ENCODE data around the gene SLC6A18.
"Not testable (repeated sequence)": the region's sequence is repeated elsewhere in the genome, so short reads cannot be mapped to it uniquely, and the experiment has no call there.

SLC6A18 gene

GRCh38 chr5:1279443-1280151 is 54.4 kb downstream of the SLC6A18 start:
- no peak for DNase-seq

GRCh38 chr5:1280177-1281037 is 55.2 kb downstream of the SLC6A18 start:
- no peak for DNase-seq

GRCh38 chr5:1281038-1281882 is 56.1 kb downstream of the SLC6A18 start:
- DNase-seq: no peak

GRCh38 chr5:1282131-1282992 is 57.2 kb downstream of the SLC6A18 start:
- no peak for DNase-seq

- not testable (repeated sequence) for DNase-seq
These were observed 58.0 kb downstream of the SLC6A18 start for GRCh38 chr5:1282993-1283728.

- not testable (repeated sequence) for DNase-seq
These were observed 58.5 kb downstream of the SLC6A18 start for GRCh38 chr5:1283729-1284041.

GRCh38 chr5:1284336-1284970 is 59.3 kb downstream of the SLC6A18 start:
- not testable (repeated sequence) for DNase-seq

GRCh38 chr5:1285141-1285540 is 60.0 kb downstream of the SLC6A18 start:
- no peak for DNase-seq

- no peak for DNase-seq
These were observed 60.7 kb downstream of the SLC6A18 start for GRCh38 chr5:1285883-1286291.

- no peak for DNase-seq
These were observed 63.5 kb downstream of the SLC6A18 start for GRCh38 chr5:1288439-1289335.

GRCh38 chr5:1289559-1289958 is 64.4 kb downstream of the SLC6A18 start:
- not testable (repeated sequence) for DNase-seq

- DNase-seq: not testable (repeated sequence)
These were observed 65.8 kb downstream of the SLC6A18 start for GRCh38 chr5:1290956-1291355.

GRCh38 chr5:1291611-1292080 is 66.5 kb downstream of the SLC6A18 start:
- peak; percentile 11 for DNase-seq

GRCh38 chr5:1292139-1292538 is 67.0 kb downstream of the SLC6A18 start:
- DNase-seq: no peak

GRCh38 chr5:1292846-1293415 is 67.8 kb downstream of the SLC6A18 start:
- DNase-seq: no peak

- DNase-seq: no peak
These were observed 68.4 kb downstream of the SLC6A18 start for GRCh38 chr5:1293416-1294205.

GRCh38 chr5:1294206-1294834 is 69.1 kb downstream of the SLC6A18 start:
- DNase-seq: no peak
